Stimulated activated CD4-positive, alpha-beta T cell treated with anti-CD3 and anti-CD28 coated beads, Interleukin-12 subunit alpha, Interleukin-12 subunit beta, amount 100 ng/mL, for 4 hours (primary cell): Measurements from ENCODE around the gene OGDHL.
"Not testable (repeated sequence)": the region's sequence is repeated elsewhere in the genome, so short reads cannot be mapped to it uniquely, and the experiment has no call there.

Experiments used
- DNase-seq: peaks from one replicate; pipeline ENCODE4 v3.0.0-alpha.2; 2020

Gene OGDHL

GRCh38 chr10:49738616-49739360 lies 23.3 kb downstream of the OGDHL start:
- DNase-seq: no peak

DNA sequence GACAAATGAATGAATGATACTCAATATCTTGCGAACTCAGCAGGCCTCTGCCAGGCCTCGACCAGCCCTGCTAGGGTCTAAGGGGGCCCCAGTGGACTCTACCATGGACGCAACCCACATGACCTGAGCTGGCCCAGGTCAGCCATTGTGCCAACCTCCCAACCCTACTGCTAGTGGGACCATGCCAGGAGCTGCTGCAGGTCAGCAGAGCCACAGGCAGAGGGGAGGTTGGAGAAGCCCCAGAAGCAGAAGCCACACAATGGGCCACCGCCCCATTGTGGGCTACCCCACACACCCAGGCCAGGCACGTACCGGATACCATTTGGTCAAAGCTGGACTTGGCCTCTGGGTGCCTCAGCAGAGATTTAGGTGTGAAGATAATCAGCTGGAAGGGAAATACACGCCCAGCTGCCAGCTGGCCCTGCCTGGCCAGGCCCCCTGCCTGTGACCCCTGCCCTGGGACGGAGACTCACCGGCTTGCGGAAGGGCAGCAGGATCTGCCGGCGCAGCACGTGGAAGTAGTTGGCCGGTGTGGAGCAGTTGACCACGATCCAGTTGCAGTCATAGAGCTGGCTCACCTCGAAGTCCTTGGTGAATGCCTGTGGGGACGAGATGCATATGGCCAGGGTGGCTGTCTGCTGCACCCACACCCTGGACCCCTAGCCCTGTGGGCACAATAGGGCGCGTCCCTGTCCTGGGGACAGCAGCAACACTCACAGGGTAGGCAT lies 24.5 kb downstream of the OGDHL start:
- no peak for DNase-seq

DNA sequence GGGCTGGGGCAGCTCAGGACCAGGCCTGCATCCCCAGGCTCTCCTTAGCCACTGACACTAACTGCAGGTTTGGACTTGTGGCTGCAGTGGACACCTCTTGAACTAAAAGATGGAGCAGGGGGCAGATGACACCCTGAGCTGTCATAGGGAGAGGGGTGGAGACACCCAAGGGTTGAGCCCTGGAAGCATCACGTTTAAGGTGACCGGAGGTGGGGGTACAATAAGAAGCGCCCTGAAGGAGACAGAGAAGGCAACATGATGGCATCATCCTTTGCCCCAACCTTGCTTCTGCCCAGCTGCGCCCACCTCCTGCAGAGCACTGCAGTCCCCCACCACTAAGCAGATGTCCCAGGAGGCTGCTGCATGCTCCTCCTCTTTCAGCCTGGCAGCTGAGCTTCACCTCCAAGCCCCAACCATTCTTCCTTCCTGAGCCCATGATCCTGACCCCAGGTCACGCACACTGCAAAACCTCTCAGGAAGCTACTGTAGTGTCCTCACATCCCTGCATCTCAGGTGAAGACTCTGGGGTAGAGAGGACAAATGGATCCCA lies 25.5 kb downstream of the OGDHL start:
- DNase-seq: no peak

GRCh38 chr10:49735848-49736563 lies 26.1 kb downstream of the OGDHL start:
- DNase-seq: no peak

DNA sequence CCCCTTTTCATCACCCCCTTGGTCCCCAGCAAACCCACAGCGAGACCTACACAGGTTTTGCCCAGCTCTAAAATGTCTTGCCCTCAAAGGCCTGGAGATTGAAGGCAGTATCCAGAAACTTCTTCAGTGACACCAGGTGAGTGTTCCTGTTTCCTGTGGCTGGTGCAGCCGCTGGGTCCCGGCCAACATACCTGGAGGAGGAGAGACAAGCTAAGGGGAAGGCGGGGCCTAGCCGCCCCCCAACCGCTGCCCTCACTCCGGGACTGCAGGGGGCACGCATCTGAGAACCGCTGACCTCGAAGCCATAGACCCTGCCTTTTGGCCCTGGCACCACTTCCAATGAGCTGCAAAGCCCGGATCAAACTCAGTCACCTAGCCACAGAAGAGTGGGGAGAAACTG lies 27.0 kb downstream of the OGDHL start:
- DNase-seq: no peak

- DNase-seq: no peak
These were observed 27.4 kb downstream of the OGDHL start for GRCh38 chr10:49734676-49735075.

DNA sequence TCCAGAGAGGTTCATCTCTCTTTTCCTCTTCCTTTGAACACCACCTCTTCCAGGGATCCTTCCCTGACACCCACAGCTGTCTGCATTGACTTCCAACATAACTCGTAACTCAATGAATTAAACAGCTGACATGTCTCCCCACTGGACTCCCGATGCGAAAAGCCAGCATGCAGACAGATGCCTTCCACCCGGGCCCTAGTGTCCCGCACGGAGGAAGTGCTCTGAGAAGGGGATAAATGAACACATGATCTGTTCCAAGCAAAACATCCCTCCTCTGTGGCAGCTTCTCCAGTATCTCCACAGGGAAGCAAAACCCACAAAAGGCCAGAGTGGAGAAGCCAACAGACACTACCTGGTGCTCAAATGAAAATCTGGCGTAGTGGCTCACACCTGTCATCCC lies 28.3 kb downstream of the OGDHL start:
- DNase-seq: no peak

GRCh38 chr10:49726593-49726992 lies 35.5 kb downstream of the OGDHL start:
- DNase-seq: no peak

- DNase-seq: not testable (repeated sequence)
These were observed 47.0 kb downstream of the OGDHL start for GRCh38 chr10:49715157-49715556.

GRCh38 chr10:49713266-49713665 lies 48.9 kb downstream of the OGDHL start:
- no peak for DNase-seq

- no peak for DNase-seq
These were observed 50.6 kb downstream of the OGDHL start for GRCh38 chr10:49711481-49711880.

GRCh38 chr10:49710966-49711365 lies 51.2 kb downstream of the OGDHL start:
- DNase-seq: no peak

DNA sequence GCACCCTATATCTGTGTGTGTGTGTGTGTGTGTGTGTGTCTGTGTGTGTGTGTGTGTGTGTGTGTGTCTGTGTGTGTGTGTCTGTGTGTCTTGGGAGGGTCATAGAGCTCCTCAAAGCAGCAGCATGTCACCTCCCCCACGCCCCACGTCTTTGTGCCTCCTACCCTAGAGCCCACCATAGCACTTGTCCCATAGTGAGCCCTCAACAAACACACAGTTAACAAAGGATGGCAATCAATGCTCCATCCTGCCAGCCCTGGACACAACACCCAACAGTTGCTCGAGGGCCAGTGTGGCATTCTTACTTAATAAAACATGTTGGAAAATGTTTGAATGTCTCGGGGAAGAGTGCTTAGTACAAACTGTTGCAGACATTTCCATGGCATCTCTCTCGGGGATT lies 52.2 kb downstream of the OGDHL start:
- no peak for DNase-seq

DNA sequence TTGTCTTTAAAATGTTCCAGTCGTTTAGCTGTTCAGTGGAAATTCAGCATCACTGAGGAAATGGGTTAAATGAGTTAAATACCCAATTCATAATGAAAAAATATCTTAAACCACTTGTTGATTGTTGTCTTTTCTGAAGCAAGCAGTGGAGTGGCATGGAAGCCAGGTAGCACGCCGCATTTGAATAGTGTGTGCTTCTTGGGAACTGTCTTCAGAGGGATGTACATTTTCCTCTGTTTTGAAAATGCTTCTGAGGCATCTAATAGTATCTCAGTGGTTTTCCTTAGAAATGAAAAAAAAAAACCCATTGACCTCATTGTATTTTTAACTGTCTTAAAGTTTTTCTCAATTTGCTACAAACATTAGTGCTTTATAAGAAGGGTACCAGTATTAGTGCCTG lies 54.5 kb downstream of the OGDHL start:
- no peak for DNase-seq

GRCh38 chr10:49700997-49701396 lies 61.1 kb downstream of the OGDHL start:
- no peak for DNase-seq

GRCh38 chr10:49700211-49700610 lies 61.9 kb downstream of the OGDHL start:
- no peak for DNase-seq

GRCh38 chr10:49698679-49699078 lies 63.4 kb downstream of the OGDHL start:
- DNase-seq: no peak

GRCh38 chr10:49696311-49696710 lies 65.8 kb downstream of the OGDHL start:
- no peak for DNase-seq

DNA sequence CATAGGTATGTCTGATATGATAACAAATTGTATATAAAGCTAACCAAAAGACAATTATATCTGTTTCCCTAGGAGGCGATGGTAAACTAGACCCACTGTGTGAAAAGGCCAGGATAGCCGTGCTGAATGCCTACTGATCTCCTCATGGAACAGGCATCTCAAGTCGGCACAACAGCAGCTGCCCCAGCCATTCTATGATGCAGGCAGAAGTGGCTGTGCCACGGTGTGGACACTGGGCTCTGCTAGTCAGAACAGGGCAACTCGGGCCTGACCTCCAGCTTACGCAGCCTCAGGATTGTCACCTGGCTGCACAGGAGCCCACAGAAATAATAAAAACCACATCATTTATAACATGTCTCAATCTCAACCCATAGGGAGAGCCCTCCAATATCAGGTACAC lies 67.7 kb downstream of the OGDHL start:
- no peak for DNase-seq

- no peak for DNase-seq
These were observed 70.5 kb downstream of the OGDHL start for GRCh38 chr10:49691588-49691987.

DNA sequence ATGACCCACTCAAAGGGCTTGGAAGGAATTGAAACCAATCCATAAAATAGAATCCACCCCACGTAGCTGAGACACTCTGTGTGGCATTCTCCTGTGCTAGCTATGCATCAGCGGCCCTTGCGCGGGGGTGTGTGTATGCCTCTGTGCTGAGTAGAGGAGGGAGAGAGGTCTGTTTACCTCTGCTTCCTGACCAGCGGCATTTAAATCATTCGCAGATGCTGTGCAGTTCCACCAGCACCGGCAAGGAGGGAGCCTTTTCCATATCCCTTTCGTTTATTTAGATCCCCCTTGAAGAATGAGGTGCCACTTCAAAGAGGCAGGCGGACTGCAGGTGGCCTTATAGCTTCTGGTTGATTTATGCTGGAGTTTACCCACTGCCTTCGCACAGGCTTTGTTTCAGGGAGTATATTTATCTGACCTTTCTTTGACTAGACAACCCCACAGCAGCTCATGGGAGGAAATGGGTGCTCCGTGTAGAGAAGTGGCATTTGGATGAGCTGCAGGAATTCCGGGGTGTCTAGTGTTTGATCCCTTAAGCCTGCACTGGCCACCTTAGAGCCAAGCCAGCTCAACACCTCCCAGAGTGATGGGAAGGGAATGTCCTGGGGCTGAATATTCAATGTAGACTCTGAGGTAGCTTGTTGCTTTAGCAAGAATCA lies 71.3 kb downstream of the OGDHL start:
- no peak for DNase-seq

DNA sequence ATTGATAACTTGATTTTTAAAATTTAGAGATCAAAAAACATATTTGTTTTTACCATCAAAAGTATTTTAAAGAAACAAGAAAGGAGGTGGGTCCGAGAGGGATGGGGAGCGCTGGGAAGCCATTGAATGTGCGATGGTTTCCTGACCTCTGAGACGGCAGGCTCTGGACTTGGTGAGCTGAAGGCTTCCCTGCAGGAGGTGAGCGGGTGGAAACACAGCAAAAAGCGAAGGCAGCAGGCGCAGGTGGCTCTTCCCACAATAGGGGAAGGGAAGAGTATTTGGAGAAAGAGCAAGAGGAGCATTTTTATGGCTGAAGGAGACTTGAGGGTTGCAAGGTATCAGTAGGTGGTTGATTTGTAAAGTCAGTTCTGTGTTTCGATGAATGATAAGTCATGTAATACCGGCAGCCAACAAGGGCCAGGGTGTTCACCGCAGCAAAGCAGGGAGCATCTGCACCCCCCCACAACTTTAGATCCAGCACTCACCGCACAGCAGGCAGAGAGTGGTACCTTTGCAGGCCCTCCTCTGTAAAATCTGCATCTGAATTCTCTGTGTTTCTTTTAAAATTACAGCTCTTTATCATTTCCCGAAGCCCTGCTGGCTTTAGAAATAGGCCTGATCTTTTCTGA lies 72.1 kb downstream of the OGDHL start:
- no peak for DNase-seq

DNA sequence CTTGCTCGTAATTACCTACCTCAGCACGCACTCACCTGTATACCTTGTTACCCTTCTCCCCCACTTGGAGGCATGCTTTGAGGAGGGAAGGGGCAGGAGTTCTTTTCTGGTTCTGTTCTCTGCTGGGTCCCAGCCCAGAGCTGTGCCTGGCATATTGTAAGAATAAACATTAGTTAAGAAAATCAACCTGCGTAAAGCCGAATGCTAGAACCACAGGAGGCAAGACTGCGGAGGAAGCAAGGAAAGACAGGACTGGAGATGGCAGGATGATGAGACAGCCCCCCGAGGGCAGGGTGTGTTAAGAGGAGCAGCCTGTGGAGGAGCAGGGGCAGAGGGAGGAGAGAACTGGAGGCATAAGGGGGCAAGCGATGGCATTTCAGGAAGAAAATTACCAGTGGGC lies 73.2 kb downstream of the OGDHL start:
- no peak for DNase-seq
